HG03520 (cell line): ENCODE data around the gene HOATZ.

Experiments used
- ATAC-seq: cut with Tn5 transposase; IDR thresholded peaks from one replicate; pipeline ENCODE4 v1.9.1; 2021; ENCODE audit warnings: mild to moderate bottlenecking, moderate library complexity; ENCODE audit not compliant: unreplicated experiment

HOATZ gene

GRCh38 chr11:111574373-111575225 is 60.0 kb downstream of the HOATZ start:
- no peak for ATAC-seq

GRCh38 chr11:111575740-111576139 is 61.2 kb downstream of the HOATZ start:
- no peak for ATAC-seq

GRCh38 chr11:111577821-111578220 is 63.2 kb downstream of the HOATZ start:
- no peak for ATAC-seq

- ATAC-seq, result no peak
These were observed 66.8 kb downstream of the HOATZ start for GRCh38 chr11:111581341-111581740.

- ATAC-seq, result no peak
These were observed 67.6 kb downstream of the HOATZ start for GRCh38 chr11:111582163-111582562.

GRCh38 chr11:111582881-111583280 is 68.3 kb downstream of the HOATZ start:
- no peak for ATAC-seq

GRCh38 chr11:111585371-111585770 is 70.8 kb downstream of the HOATZ start:
- no peak for ATAC-seq

- no peak for ATAC-seq
These were observed 71.8 kb downstream of the HOATZ start for GRCh38 chr11:111586388-111586831.
